Mucosa of gallbladder (tissue), 1 donor: ENCODE data around the gene STAT5B. TPM values are rescaled to one million over a fixed set of nuclear protein-coding genes. Genes with fewer than 3 reads are reported as not detected.

Source experiments
- DNase-seq: peaks from one replicate; pipeline ENCODE4 v3.0.0-alpha.2; 2020; ENCODE audit warnings: low spot score
- total RNA-seq: library from RNA; stranded (reverse); gene quantifications from one replicate; pipeline ENCODE4 v1.2.1, GENCODE V29; 2021
- donor health status: DM: no; HTN: no; CAD: no.

STAT5B gene
- total RNA-seq, 1 donor from 2014 or later: 61.7 TPM

GRCh38 chr17:42285346-42286050 lies 9.3 kb upstream of the STAT5B start:
- no peak for DNase-seq

GRCh38 chr17:42284566-42284965 lies 8.4 kb upstream of the STAT5B start:
- no peak for DNase-seq

GRCh38 chr17:42284024-42284369 lies 7.8 kb upstream of the STAT5B start:
- no peak for DNase-seq

- DNase-seq: no peak
Measured at GRCh38 chr17:42283241-42284023, 7.2 kb upstream of the STAT5B start.

GRCh38 chr17:42282478-42283080 lies 6.4 kb upstream of the STAT5B start:
- no peak for DNase-seq

GRCh38 chr17:42281571-42282096 lies 5.4 kb upstream of the STAT5B start:
- DNase-seq: no peak

GRCh38 chr17:42279776-42280630 lies 3.8 kb upstream of the STAT5B start:
- DNase-seq: no peak

- DNase-seq: no peak
Measured at GRCh38 chr17:42277342-42277712, 1.1 kb upstream of the STAT5B start.

- peak; percentile 50 for DNase-seq
Measured at GRCh38 chr17:42276609-42277341, 584 bp upstream of the STAT5B start.

GRCh38 chr17:42275527-42276358 lies 448 bp downstream of the STAT5B start:
- no peak for DNase-seq

GRCh38 chr17:42274812-42275526 lies 1.2 kb downstream of the STAT5B start:
- no peak for DNase-seq

- DNase-seq: no peak
Measured at GRCh38 chr17:42274253-42274542, 2.0 kb downstream of the STAT5B start.

GRCh38 chr17:42273474-42274252 lies 2.5 kb downstream of the STAT5B start:
- DNase-seq: no peak

- DNase-seq: no peak
Measured at GRCh38 chr17:42272162-42272907, 3.9 kb downstream of the STAT5B start.

- no peak for DNase-seq
Measured at GRCh38 chr17:42271779-42272035, 4.5 kb downstream of the STAT5B start.

- DNase-seq: no peak
Measured at GRCh38 chr17:42271006-42271778, 5.0 kb downstream of the STAT5B start.

GRCh38 chr17:42270596-42270995 lies 5.6 kb downstream of the STAT5B start:
- no peak for DNase-seq

- no peak for DNase-seq
Measured at GRCh38 chr17:42270170-42270535, 6.0 kb downstream of the STAT5B start.
